ENCODE data around the gene ANKH.

ANKH gene

DNA sequence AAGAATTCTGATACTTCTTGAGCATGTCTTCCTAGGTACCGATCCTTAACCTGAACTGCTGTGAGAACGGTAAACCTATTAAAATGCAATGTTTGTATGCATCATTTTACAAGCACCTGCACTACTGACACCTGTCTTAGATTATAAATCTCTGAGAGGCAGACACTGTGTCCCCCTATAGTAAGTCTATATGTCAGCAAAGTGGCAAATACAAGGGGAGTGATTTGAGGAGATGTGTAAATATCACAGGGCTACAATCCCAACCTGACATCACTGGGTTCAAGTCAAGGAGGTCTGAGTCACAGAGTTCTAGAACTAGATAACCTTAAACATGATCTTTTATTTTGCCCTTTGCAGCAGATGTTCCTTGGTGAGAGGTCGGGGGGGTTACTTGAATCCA lies 64.1 kb downstream of the ANKH start:
- Histone ChIP-seq H4K20me1 (ENCODE audit: insufficient read depth, low read length, poor library complexity, severe bottlenecking) (no peaks in the 10 kb centered on the region), H3F3A (ENCODE audit: low read depth) (peaks cover 4% of the 10 kb centered on the region; the same call in 1 of the 2 replicates), H3K4me3 (ENCODE audit: low read length, poor library complexity, severe bottlenecking) (no peak overlapping the region), H2AFZ (ENCODE audit: low read length) (no peak overlapping the region), H3K27me3 (ENCODE audit: insufficient read depth, low read length, poor library complexity, severe bottlenecking) (no peaks in the 10 kb centered on the region), H3K4me1 (ENCODE audit: insufficient read depth, low read length, poor library complexity, severe bottlenecking) (peaks cover 29% of the 10 kb centered on the region), H3K4me2 (ENCODE audit: low read depth, low read length, poor library complexity, severe bottlenecking) (no peak overlapping the region), H3K36me3 (ENCODE audit: insufficient read depth, low read length) (peaks cover 4% of the 10 kb centered on the region; the same call in 1 of the 2 replicates), H3K9ac (ENCODE audit: low read depth, low read length, poor library complexity, severe bottlenecking) (no peak overlapping the region), H3K79me2 (ENCODE audit: insufficient read depth, low read length) (peaks cover 32% of the 10 kb centered on the region), H3K9me3 (ENCODE audit: insufficient read depth, low read depth, low read length) (no peaks in the 10 kb centered on the region), H3K9me2 (replicated peaks; ENCODE audit: low read depth, low read length) (no peaks in the 10 kb centered on the region)
- TF ChIP-seq, protein P1, sequence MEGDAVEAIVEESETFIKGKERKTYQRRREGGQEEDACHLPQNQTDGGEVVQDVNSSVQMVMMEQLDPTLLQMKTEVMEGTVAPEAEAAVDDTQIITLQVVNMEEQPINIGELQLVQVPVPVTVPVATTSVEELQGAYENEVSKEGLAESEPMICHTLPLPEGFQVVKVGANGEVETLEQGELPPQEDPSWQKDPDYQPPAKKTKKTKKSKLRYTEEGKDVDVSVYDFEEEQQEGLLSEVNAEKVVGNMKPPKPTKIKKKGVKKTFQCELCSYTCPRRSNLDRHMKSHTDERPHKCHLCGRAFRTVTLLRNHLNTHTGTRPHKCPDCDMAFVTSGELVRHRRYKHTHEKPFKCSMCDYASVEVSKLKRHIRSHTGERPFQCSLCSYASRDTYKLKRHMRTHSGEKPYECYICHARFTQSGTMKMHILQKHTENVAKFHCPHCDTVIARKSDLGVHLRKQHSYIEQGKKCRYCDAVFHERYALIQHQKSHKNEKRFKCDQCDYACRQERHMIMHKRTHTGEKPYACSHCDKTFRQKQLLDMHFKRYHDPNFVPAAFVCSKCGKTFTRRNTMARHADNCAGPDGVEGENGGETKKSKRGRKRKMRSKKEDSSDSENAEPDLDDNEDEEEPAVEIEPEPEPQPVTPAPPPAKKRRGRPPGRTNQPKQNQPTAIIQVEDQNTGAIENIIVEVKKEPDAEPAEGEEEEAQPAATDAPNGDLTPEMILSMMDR (conservative IDR thresholded peaks at IDR 0.05; ENCODE audit: low read length): no peak
- TF ChIP-seq EZH2phosphoT487 (IDR thresholded peaks at IDR 0.05; ENCODE audit: borderline replicate concordance): no peak

DNA sequence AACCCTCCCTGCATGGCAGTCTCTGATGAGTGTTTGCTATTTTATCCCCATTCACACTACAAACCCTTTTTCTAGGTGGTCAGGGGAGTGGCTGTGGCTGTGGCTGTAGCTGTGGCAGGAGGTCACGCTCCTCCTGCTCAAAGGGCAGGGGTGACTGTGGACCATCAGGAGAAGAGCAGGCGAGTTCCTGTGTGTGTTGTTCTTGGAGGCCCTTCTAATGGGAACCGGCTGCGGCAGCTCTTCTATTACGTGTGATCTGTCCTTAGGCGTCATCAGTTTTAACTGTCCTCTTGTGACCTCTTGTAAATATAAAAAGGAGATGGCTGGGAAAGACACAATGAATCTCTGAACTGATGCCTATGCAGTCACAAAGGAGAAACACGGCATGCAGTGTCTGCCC lies 65.1 kb downstream of the ANKH start:
- no peak for TF ChIP-seq EZH2phosphoT487 (IDR thresholded peaks at IDR 0.05; ENCODE audit: borderline replicate concordance)
- TF ChIP-seq, protein P1 (conservative IDR thresholded peaks at IDR 0.05; ENCODE audit: low read length): no peak
- no peaks in the 10 kb centered on the region for H3K9me2 ChIP-seq (replicated peaks; ENCODE audit: low read depth, low read length)
- no peak overlapping the region for H3K4me2 ChIP-seq (ENCODE audit: low read depth, low read length, poor library complexity, severe bottlenecking)
- peaks cover 30% of the 10 kb centered on the region for H3K4me1 ChIP-seq (ENCODE audit: insufficient read depth, low read length, poor library complexity, severe bottlenecking)
- no peak overlapping the region for H2AFZ ChIP-seq (ENCODE audit: low read length)
- no peak overlapping the region for H3K4me3 ChIP-seq (ENCODE audit: low read length, poor library complexity, severe bottlenecking)
- peaks cover 25% of the 10 kb centered on the region for H3K79me2 ChIP-seq (ENCODE audit: insufficient read depth, low read length)
- H3K9ac ChIP-seq (ENCODE audit: low read depth, low read length, poor library complexity, severe bottlenecking): no peak overlapping the region
- H4K20me1 ChIP-seq (ENCODE audit: insufficient read depth, low read length, poor library complexity, severe bottlenecking): peaks cover 3% of the 10 kb centered on the region
- H3K27me3 ChIP-seq (ENCODE audit: insufficient read depth, low read length, poor library complexity, severe bottlenecking): no peaks in the 10 kb centered on the region
- H3K9me3 ChIP-seq (ENCODE audit: insufficient read depth, low read depth, low read length): no peaks in the 10 kb centered on the region
- peaks cover 4% of the 10 kb centered on the region; the same call in 1 of the 2 replicates for H3K36me3 ChIP-seq (ENCODE audit: insufficient read depth, low read length)
- peaks cover 4% of the 10 kb centered on the region; the same call in 1 of the 2 replicates for H3F3A ChIP-seq (ENCODE audit: low read depth)

DNA sequence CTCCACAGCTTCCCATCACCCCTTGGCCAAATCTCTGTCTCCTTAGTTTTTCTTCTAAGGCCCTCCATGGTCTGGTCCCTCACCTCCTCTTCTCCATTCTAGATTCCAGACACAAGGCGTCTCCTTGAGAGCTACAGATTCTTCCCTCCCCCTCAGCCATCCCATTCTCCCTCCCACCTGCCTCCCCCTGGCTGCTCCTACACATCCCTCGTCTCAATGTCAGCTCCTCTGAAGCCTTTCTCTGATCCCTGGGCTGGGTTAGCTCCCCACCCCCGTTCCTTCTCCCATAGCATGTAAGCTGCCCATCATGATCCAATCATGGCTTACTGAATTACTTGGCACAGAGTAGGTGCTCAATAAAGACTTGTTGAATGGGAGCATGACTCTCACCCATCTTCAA lies 69.0 kb downstream of the ANKH start:
- no peak overlapping the region for H3K9ac ChIP-seq (ENCODE audit: low read depth, low read length, poor library complexity, severe bottlenecking)
- no peak for TF ChIP-seq EZH2phosphoT487 (IDR thresholded peaks at IDR 0.05; ENCODE audit: borderline replicate concordance)
- TF ChIP-seq, protein P1 (conservative IDR thresholded peaks at IDR 0.05; ENCODE audit: low read length): no peak
- no peaks in the 10 kb centered on the region for H3K9me2 ChIP-seq (replicated peaks; ENCODE audit: low read depth, low read length)
- peaks cover 14% of the 10 kb centered on the region for H3K4me1 ChIP-seq (ENCODE audit: insufficient read depth, low read length, poor library complexity, severe bottlenecking)
- peaks cover 6% of the 10 kb centered on the region for H4K20me1 ChIP-seq (ENCODE audit: insufficient read depth, low read length, poor library complexity, severe bottlenecking)
- H3K36me3 ChIP-seq (ENCODE audit: insufficient read depth, low read length): peaks cover 4% of the 10 kb centered on the region; the same call in 1 of the 2 replicates
- H3F3A ChIP-seq (ENCODE audit: low read depth): no peaks in the 10 kb centered on the region
- H3K79me2 ChIP-seq (ENCODE audit: insufficient read depth, low read length): peaks cover 17% of the 10 kb centered on the region; the same call in 1 of the 2 replicates
- no peaks in the 10 kb centered on the region for H3K27me3 ChIP-seq (ENCODE audit: insufficient read depth, low read length, poor library complexity, severe bottlenecking)
- H2AFZ ChIP-seq (ENCODE audit: low read length): no peak overlapping the region
- no peaks in the 10 kb centered on the region for H3K9me3 ChIP-seq (ENCODE audit: insufficient read depth, low read depth, low read length)
- H3K4me3 ChIP-seq (ENCODE audit: low read length, poor library complexity, severe bottlenecking): no peak overlapping the region
- no peak overlapping the region for H3K4me2 ChIP-seq (ENCODE audit: low read depth, low read length, poor library complexity, severe bottlenecking)
